NOMO-1 treated with dmso at 0.1 percent for 144 hours (cell line): ENCODE results near the gene AUNIP.

Experiments used
- DNase-seq: peaks from one replicate; lab custom pipeline; 2025; ENCODE audit not compliant: unreplicated experiment; lab: John Stamatoyannopoulos, UW

The AUNIP gene

GRCh38 chr1:25858906-25859789 is at the start of gene AUNIP:
TSS of gene AUNIP (minus strand) at chr1:25859457. CDS start at chr1:25859357, 100 bp downstream.
- DNase-seq = peak; percentile 88

GRCh38 chr1:25909040-25909439 is 49.8 kb upstream of the AUNIP start:
- no peak for DNase-seq

- no peak for DNase-seq
Measured at GRCh38 chr1:25908161-25908560, 48.9 kb upstream of the AUNIP start.

- DNase-seq = no peak
Measured at GRCh38 chr1:25907601-25908000, 48.3 kb upstream of the AUNIP start.

GRCh38 chr1:25906644-25907300 is 47.5 kb upstream of the AUNIP start:
- no peak for DNase-seq

GRCh38 chr1:25905680-25906643 is 46.7 kb upstream of the AUNIP start, which contains the start of gene STMN1:
TSS of gene STMN1 (minus strand) at chr1:25906419. CDS start at chr1:25904676, 1,743 bp downstream.
- DNase-seq = peak; percentile 95

- peak; percentile 78 for DNase-seq
Measured at GRCh38 chr1:25904943-25905679, 45.9 kb upstream of the AUNIP start.

- no peak for DNase-seq
Measured at GRCh38 chr1:25903986-25904385, 44.7 kb upstream of the AUNIP start.

- DNase-seq = no peak
Measured at GRCh38 chr1:25902462-25902861, 43.2 kb upstream of the AUNIP start.

GRCh38 chr1:25900219-25900618 is 41.0 kb upstream of the AUNIP start:
- DNase-seq = no peak

GRCh38 chr1:25899792-25900191 is 40.5 kb upstream of the AUNIP start:
- no peak for DNase-seq

GRCh38 chr1:25898223-25899015 is 39.2 kb upstream of the AUNIP start:
- no peak for DNase-seq

GRCh38 chr1:25897754-25898153 is 38.5 kb upstream of the AUNIP start:
- no peak for DNase-seq

GRCh38 chr1:25896266-25896665 is 37.0 kb upstream of the AUNIP start:
- no peak for DNase-seq

- peak; percentile 78 for DNase-seq
Measured at GRCh38 chr1:25895365-25895990, 36.2 kb upstream of the AUNIP start.

- DNase-seq = no peak
Measured at GRCh38 chr1:25893116-25893515, 33.9 kb upstream of the AUNIP start.

- DNase-seq = no peak
Measured at GRCh38 chr1:25891606-25892005, 32.3 kb upstream of the AUNIP start.

- DNase-seq = no peak
Measured at GRCh38 chr1:25890239-25891034, 31.2 kb upstream of the AUNIP start.
